NCI-H1105 (cell line): ENCODE results near the gene OMG.
"Not testable (repeated sequence)": the region's sequence is repeated elsewhere in the genome, so short reads cannot be mapped to it uniquely, and the experiment has no call there.

Source experiments
- DNase-seq: peaks from one replicate; lab custom pipeline; 2025; lab: John Stamatoyannopoulos, UW

The OMG gene

DNA sequence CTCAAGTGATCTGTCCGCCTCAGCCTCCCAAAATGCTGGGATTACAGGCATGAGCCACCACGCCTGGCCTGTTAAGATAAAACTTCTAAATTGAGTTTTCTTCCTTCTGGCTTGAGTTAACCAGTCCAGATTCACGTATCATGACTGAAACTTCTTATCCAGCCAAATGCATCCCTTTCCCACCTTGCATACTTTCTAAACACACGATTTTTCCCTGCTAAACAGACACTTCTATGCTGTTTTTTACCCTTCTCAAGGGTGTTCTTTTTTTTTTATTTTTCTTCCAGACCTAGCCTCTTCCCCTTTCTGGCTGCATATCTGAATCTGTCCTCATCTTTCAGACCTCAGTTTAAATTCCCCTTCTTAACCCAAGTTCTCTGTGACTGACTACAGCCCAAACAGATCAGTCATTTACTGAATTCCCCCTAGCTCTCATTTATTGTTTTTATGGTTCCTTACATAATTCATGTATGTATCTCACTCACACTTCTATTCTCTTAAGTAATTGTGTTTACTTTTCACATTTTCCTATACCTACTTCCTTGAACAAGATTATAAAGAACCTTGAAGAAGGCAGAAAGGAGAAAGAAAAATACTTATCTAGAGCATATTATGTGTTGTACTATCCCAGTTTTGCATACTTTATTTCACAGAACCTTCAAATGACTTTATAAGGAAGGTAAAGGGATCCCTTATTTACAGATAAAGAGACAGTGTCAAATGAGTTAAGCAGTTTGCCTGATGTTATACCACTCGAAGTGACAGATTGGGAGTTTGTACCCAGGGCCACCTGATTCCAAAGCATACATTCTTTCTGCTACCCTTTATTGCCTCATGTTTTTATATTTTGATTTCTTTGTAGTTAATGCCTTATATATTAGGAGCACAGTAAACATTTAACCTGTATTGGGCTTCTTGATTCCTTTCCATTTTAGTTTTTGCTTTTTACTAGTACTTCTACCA is 11.6 kb upstream of the OMG start:
- no peak for DNase-seq

GRCh38 chr17:31307640-31308039 is 10.6 kb upstream of the OMG start:
- no peak for DNase-seq

- no peak for DNase-seq
Measured at GRCh38 chr17:31299624-31300023, 2.6 kb upstream of the OMG start.

DNA sequence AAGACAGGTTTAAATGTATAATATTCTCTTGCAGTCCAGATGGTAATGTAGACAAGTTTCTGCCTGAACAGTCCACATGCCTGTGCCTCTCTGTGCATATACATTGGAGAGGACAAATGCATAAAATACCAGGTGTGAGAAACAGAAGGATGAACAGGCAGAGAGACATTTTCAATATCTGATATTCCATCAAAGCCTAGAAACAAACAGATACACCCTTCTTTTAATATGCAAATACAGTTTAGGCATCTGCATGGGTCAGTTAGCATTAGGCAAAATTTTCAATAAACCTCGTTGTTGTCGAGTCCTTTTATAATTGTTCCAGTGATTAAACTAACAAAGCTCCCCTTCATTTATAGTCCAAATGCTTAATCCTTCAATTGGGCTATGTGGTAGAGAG is 897 bp downstream of the OMG start:
- no peak for DNase-seq

GRCh38 chr17:31295489-31295871 is 1.6 kb downstream of the OMG start:
- DNase-seq: no peak

GRCh38 chr17:31294820-31295488 is 2.1 kb downstream of the OMG start:
- no peak for DNase-seq

DNA sequence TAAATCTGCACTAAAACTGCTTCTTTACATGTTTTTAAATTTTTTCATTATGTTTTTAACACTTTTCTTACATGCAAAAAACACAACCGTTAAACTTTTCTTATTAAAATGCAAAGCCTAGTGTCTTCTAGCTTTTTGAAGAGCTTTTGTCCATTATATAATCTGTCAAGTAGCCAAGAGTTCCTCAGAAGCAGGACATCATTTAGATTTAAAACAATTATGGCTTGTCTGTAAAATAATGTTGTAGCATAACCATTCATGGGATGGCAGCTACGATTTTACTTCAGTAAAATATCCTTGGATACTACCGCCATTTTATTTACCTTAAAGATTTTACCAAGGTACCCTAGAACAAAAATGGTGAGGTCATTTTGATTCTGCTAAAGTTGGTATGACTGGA is 2.8 kb downstream of the OMG start:
- DNase-seq: no peak

- DNase-seq: no peak
Measured at GRCh38 chr17:31293581-31293980, 3.5 kb downstream of the OMG start.

DNA sequence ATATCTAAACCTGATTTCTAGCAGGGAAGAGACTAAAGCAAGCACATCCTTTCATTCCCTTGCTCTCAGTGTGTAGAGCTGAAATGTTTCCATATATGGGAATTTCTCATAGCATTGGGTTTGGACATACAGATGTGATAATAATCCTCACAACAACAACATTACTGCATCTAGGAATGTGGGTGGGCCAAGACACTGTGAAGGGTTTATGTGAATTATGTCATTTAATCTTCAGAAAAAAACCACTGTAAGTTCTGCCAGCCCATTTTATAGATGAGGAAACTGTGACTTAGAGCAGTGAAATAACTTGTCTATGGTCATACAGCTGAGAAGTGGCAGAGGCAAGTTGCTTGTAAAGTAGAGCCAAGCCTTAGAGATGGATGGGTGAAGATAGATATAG is 5.2 kb downstream of the OMG start:
- no peak for DNase-seq

DNA sequence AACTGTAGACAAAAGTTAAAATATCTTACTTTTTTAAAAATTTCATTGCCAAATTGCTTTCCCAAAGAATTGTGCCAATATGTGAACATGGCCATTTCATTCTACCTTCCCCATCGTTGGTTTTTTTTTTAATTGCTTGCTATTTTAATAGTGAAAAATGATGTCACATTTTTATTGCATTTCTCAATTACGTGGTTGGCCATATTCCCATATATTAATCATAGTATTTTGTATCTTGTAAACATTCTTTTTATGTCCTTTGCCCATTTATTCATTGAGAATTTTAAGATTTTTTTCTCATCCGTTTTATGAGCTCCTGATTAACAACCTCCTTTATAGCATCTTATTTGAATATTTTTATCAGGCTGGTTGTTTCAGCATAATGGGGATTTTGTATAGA is 7.2 kb downstream of the OMG start:
- DNase-seq: no peak

GRCh38 chr17:31287932-31288331 is 9.1 kb downstream of the OMG start:
- DNase-seq: not testable (repeated sequence)

- DNase-seq: no peak
Measured at GRCh38 chr17:31286587-31286986, 10.5 kb downstream of the OMG start.

- no peak for DNase-seq
Measured at GRCh38 chr17:31283841-31284240, 13.2 kb downstream of the OMG start.

GRCh38 chr17:31281061-31281460 is 16.0 kb downstream of the OMG start:
- DNase-seq: no peak

DNA sequence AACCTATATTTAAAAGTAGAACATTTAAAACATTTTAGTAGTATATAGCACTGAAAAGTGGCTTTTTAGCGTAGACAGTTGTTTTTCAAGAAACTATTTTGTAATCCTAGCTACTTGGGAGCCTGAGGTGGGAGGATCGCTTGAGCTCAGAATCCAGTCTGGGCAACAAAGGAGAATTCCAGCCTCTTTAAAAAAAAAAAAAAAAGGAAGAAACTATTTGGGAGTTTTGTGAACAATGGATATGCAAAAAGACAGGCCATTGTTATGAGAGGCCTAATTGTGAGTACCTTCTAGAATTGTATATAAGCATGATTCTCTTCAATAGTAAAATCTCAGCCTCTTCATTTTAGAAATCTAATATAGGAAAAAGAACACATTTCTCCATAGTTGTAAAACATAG is 17.6 kb downstream of the OMG start:
- no peak for DNase-seq

GRCh38 chr17:31275116-31275515 is 21.9 kb downstream of the OMG start:
- no peak for DNase-seq

- peak; percentile 36 for DNase-seq
Measured at GRCh38 chr17:31274252-31274651, 22.8 kb downstream of the OMG start.

GRCh38 chr17:31273516-31273915 is 23.5 kb downstream of the OMG start:
- DNase-seq: no peak

DNA sequence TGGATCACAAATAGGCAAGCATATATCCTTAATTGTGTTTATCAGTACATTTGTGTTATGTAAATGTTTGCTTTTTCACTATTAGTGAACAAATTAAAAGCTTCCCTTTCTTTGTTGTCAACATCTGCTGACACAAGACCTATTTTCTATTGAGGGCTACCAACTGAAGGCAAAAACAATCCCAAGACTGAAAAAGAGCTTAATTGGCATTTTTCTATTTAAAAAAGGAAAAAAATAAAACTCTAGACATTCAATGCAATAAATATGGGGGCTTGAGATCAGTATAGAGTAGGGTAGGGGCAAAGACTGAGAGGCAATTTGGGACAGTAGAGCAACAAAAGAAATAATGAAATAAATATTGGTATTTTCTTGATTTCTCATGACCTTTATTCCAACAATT is 24.2 kb downstream of the OMG start:
- no peak for DNase-seq

GRCh38 chr17:31272236-31272635 is 24.8 kb downstream of the OMG start:
- DNase-seq: no peak

DNA sequence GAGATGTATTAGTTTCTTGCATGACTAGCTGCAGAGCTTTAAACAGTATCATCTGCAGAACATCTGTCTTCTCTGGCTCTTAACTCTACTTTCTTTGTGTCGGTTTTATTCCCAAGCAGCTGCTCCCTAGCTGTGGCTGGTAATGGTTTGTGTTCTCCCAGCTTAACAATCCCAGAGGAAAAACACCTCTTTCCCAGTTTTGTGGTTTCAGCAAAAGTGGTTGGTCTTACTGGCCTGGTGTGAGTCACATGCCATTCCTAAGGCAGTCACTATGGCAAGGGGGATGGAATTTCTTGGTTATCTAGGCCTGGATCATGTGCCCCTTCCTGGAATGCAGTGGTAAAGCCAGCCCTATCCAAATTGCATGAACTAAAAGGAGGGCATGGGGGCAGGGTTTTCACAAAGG is 27.5 kb downstream of the OMG start:
- DNase-seq: no peak

GRCh38 chr17:31269036-31269577 is 27.9 kb downstream of the OMG start:
- no peak for DNase-seq

DNA sequence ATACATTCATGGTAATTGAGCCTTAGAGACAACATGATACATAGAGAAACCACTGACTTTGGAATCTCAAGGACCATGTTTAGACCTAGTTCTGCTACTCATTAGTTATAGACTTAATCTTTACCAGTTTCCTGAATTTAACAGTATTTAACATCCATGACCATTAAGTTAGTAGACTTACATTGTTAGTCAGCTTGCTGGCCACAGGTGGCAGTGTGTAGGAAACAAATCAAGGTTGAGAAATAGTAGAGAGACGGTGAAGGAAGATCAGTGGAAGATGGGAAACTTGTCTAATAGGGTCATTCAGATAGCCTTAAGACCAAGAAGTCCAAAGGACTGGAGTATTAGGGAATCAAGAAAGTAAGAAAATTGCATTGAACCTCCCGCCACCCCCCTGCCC is 31.0 kb downstream of the OMG start:
- no peak for DNase-seq
